Testis (tissue), 3 donors: ENCODE results near the gene DOCK9. TPM values are rescaled to one million over a fixed set of nuclear protein-coding genes. Genes with fewer than 3 reads are reported as not detected.

Experiments
- DNase-seq: peaks from one replicate; pipeline ENCODE4 v3.0.0-alpha.2; 2019
- H3K27ac ChIP-seq, 2 donors: fragments of 200-600 bp; sonication (generic); one replicate each; pipeline ENCODE4 v1.5.1; 2019
- H3K27me3 ChIP-seq: fragments of 200-600 bp; sonication (generic); one replicate; pipeline ENCODE4 v1.5.1; 2019
- H3K36me3 ChIP-seq: fragments of 200-600 bp; sonication (generic); one replicate; pipeline ENCODE4 v1.5.1; 2017; ENCODE audit warnings: low read depth; ENCODE audit errors: missing control alignments
- H3K4me1 ChIP-seq: fragments of 200-600 bp; sonication (generic); one replicate; pipeline ENCODE4 v1.5.1; 2019
- H3K4me3 ChIP-seq, 2 donors: fragments of 200-600 bp; sonication (generic); one replicate each; pipeline ENCODE4 v1.5.1; 2017 to 2019
- H3K9me3 ChIP-seq: fragments of 200-600 bp; sonication (generic); one replicate; pipeline ENCODE4 v1.5.1; 2017
- CTCF ChIP-seq, 3 experiments: fragments of 450-650 bp in 2 of 3; fragments of 200-600 bp in 1 of 3; sonication (generic) in 1 of 3; IDR thresholded peaks; one replicate each; pipeline ENCODE4 v1.5.1; 2016 to 2019; ENCODE audit warnings: antibody characterized with exemption in 3 of 3, mild to moderate bottlenecking in 2 of 3, moderate library complexity in 1 of 3
- POLR2A ChIP-seq: fragments of 450-650 bp; IDR thresholded peaks from one replicate; pipeline ENCODE4 v1.6.1; 2017; ENCODE audit warnings: antibody characterized with exemption, mild to moderate bottlenecking, moderate library complexity
- WGBS, 2 donors: methylation state at CpG; one replicate each; pipeline ENCODE4 v1.1.5; 2018; 5-methylcytosine and 5-hydroxymethylcytosine counted together
- intact Hi-C: fragments of 100-400 bp; cut with DNase I; formaldehyde crosslinking; loops from one replicate; pipeline ENCODE4 v1.15.1; 2023; ENCODE audit warnings: low total_unique reads
- polyA plus RNA-seq: library from polyadenylated mRNA; stranded (reverse); fragments of 350-450 nt; fragmentation: Illumina TruSeq; extraction: RNeasy Lipid Tissue Mini Kit (QIAGEN cat#74804); gene quantifications from one replicate; pipeline ENCODE4 v1.2.3, GENCODE V29; 2014; ENCODE audit warnings: low read depth, low replicate concordance; ENCODE audit not compliant: insufficient read depth
- total RNA-seq, 2 donors: library from RNA; depleted of rRNA; stranded (reverse); fragments of >200 nt; gene quantifications; one replicate each; pipeline ENCODE4 v1.2.3, GENCODE V29; 2016

Gene DOCK9
- total and polyA plus RNA-seq, 3 donors from 2014 or later: 48.0 to 74.9 (median 63.4) TPM

- H3K9me3 ChIP-seq: no peaks in the 10 kb centered on the region
- H3K36me3 ChIP-seq: no peaks in the 10 kb centered on the region
- no peaks in the 10 kb centered on the region for H3K4me1 ChIP-seq
- intact Hi-C loops: no loop called here
- H3K4me3 ChIP-seq: no peak overlapping the region
- no peak overlapping the region for H3K27ac ChIP-seq
- H3K27me3 ChIP-seq: no peaks in the 10 kb centered on the region
- no peak for DNase-seq
- TF ChIP-seq POLR2A (no peak), CTCF (IDR thresholded peaks at IDR 0.05) (no peak)
- WGBS, 2 donors: 76 to 84% methylated on average over 3 of the region's 3 CpGs
Observed at GRCh38 chr13:99003851-99004471, 26.1 kb upstream of the DOCK9 start.

- no peaks in the 10 kb centered on the region for H3K27me3 ChIP-seq
- H3K4me1 ChIP-seq: no peaks in the 10 kb centered on the region
- no peak for DNase-seq
- intact Hi-C loops: no loop called here
- no peaks in the 10 kb centered on the region for H3K36me3 ChIP-seq
- no peak overlapping the region for H3K4me3 ChIP-seq
- 85 to 98% methylated on average over 4 of the region's 4 CpGs for WGBS, 2 donors
- H3K27ac ChIP-seq: no peak overlapping the region
- no peaks in the 10 kb centered on the region for H3K9me3 ChIP-seq
- TF ChIP-seq CTCF (IDR thresholded peaks at IDR 0.05) (no peak), POLR2A (no peak)
Observed at GRCh38 chr13:99003186-99003585, 25.3 kb upstream of the DOCK9 start.

- WGBS, 2 donors: 70% methylated on average over 5 of the region's 5 CpGs
- intact Hi-C loops: no loop called here
- TF ChIP-seq CTCF (IDR thresholded peaks at IDR 0.05) (no peak), POLR2A (no peak)
Observed at GRCh38 chr13:99002172-99002710, 24.4 kb upstream of the DOCK9 start.

GRCh38 chr13:99000137-99000536 lies 22.3 kb upstream of the DOCK9 start:
- Histone ChIP-seq H3K27me3 (no peaks in the 10 kb centered on the region), H3K4me1 (no peaks in the 10 kb centered on the region), H3K4me3 (no peak overlapping the region), H3K27ac (no peak overlapping the region), H3K9me3 (no peaks in the 10 kb centered on the region), H3K36me3 (no peaks in the 10 kb centered on the region)
- no peak for TF ChIP-seq POLR2A
- no peak for TF ChIP-seq CTCF (IDR thresholded peaks at IDR 0.05)
- 80 to 91% methylated on average over 2 of the region's 2 CpGs for WGBS, 2 donors
- intact Hi-C loops: no loop called here
- no peak for DNase-seq

More at GRCh38 chr13:99002172-99002710, 24.4 kb upstream of the DOCK9 start:
- H3K27me3 ChIP-seq: no peaks in the 10 kb centered on the region
- no peak for DNase-seq
- no peak overlapping the region for H3K4me3 ChIP-seq
- no peaks in the 10 kb centered on the region for H3K4me1 ChIP-seq
- H3K36me3 ChIP-seq: no peaks in the 10 kb centered on the region
- no peaks in the 10 kb centered on the region for H3K9me3 ChIP-seq
- H3K27ac ChIP-seq: no peak overlapping the region

GRCh38 chr13:98999639-98999952 lies 21.7 kb upstream of the DOCK9 start:
- intact Hi-C loops: no loop called here
- WGBS, 2 donors: 28 to 35% methylated on average over 2 of the region's 2 CpGs
- Histone ChIP-seq H3K4me3 (no peak overlapping the region), H3K36me3 (no peaks in the 10 kb centered on the region), H3K9me3 (no peaks in the 10 kb centered on the region), H3K27ac (peak overlapping the region in 1 of 2 donors; percentile 41), H3K4me1 (no peaks in the 10 kb centered on the region), H3K27me3 (no peaks in the 10 kb centered on the region)
- TF ChIP-seq CTCF (IDR thresholded peaks at IDR 0.05) (no peak), POLR2A (no peak)
- DNase-seq: no peak
